ENCODE data around the gene SPR. TPM values are rescaled to one million over a fixed set of nuclear protein-coding genes. Genes with fewer than 3 reads are reported as not detected.

Gene SPR
- total and polyA plus RNA-seq, 2 of the 4 experiments (the other 2 are of a cell fraction) = 14.3 to 17.4 TPM

GRCh38 chr2:72925328-72925943 lies 38.2 kb downstream of the SPR start:
- no peaks in the 10 kb centered on the region for H3K4me1 ChIP-seq (ENCODE audit: control insufficient read depth, insufficient read depth, low read length)
- H3K4me3 ChIP-seq (ENCODE audit: insufficient read depth, low read depth, low read length) = no peak overlapping the region
- H3K4ac ChIP-seq (ENCODE audit: low read depth, low read length) = no peak overlapping the region
- no peak overlapping the region for H2BK15ac ChIP-seq (ENCODE audit: low read depth, low read length)
- peaks cover 18% of the 10 kb centered on the region; the same call in 1 of the 2 replicates for H4K20me1 ChIP-seq (ENCODE audit: insufficient read depth, low read length)
- H3K18ac ChIP-seq (ENCODE audit: low read depth, low read length) = no peak overlapping the region
- ChIA-PET CTCF (interaction anchor here (1.0 to 1.7 kb wide), 2 partner anchors 48 to 252 kb away, joined by 3 to 8 read pairs; no protein-coding TSS in a partner anchor), POLR2A (ENCODE audit: unreplicated experiment) (interaction anchor here (0.6 kb wide), 1 partner anchor 15 kb away, joined by 3 read pairs; no protein-coding TSS in a partner anchor)
- no peak for DNase-seq
- H3K56ac ChIP-seq (ENCODE audit: extremely low read depth, insufficient read depth, low read length) = no peak overlapping the region
- H3K36me3 ChIP-seq (ENCODE audit: control insufficient read depth, insufficient read depth, low read length) = no peaks in the 10 kb centered on the region
- TF ChIP-seq FOS (IDR thresholded peaks at IDR 0.05; ENCODE audit: low read depth, low read length) = no peak
- TF ChIP-seq POLR2A (IDR thresholded peaks at IDR 0.05; ENCODE audit: low read depth, low read length) = no peak
- TF ChIP-seq CTCF (conservative IDR thresholded peaks at IDR 0.05; ENCODE audit: low read depth, low read length) = no peak
- TF ChIP-seq MAFK (IDR thresholded peaks at IDR 0.05; ENCODE audit: low read depth, low read length) = no peak
- no peak overlapping the region for H4K8ac ChIP-seq (ENCODE audit: low read depth in 2 of 2, low read length in 2 of 2)
- no peak overlapping the region; the same call in 1 of the 2 replicates for H3K23ac ChIP-seq (ENCODE audit: low read depth, low read length)
- H3K9ac ChIP-seq (ENCODE audit: low read depth, low read length) = no peak overlapping the region
- H2BK20ac ChIP-seq (ENCODE audit: low read depth, low read length) = no peak overlapping the region
- H2BK5ac ChIP-seq (ENCODE audit: low read depth, low read length, poor library complexity, severe bottlenecking) = no peak overlapping the region
- ATAC-seq (ENCODE audit: low read depth) = no peak
- no CpG with 5 or more reads among the region's 26 CpGs for WGBS, 2 experiments (ENCODE audit: extremely low coverage in 2 of 2, insufficient read length in 1 of 2)
- H3K9me3 ChIP-seq (ENCODE audit: control insufficient read depth, insufficient read depth, low read length) = peaks cover 24% of the 10 kb centered on the region
- H4K91ac ChIP-seq (ENCODE audit: insufficient read depth, low read depth, low read length) = no peak overlapping the region
- dilution Hi-C loops (cut with HindIII; ENCODE audit: low sequenced_read_pairs, unreplicated experiment) = no loop called here
- peaks cover 98% of the 10 kb centered on the region for H3K27me3 ChIP-seq (ENCODE audit: control insufficient read depth, insufficient read depth, low read length)
- H4K5ac ChIP-seq (ENCODE audit: low read depth, low read length) = no peak overlapping the region
- no peaks in the 10 kb centered on the region for H3K79me1 ChIP-seq (ENCODE audit: low read depth in 1 of 2, low read length in 2 of 2)
- in situ Hi-C loops (cut with MboI; ENCODE audit: low sequenced_read_pairs) = no loop called here
- no peak overlapping the region for H2AFZ ChIP-seq (replicated peaks; ENCODE audit: low read length, poor library complexity)
- no peak overlapping the region for H2BK120ac ChIP-seq (ENCODE audit: low read depth, low read length)
- no peak overlapping the region for H3K14ac ChIP-seq (replicated peaks; ENCODE audit: low read depth, low read length)
- intact Hi-C loops (cut with micrococcal nuclease) = no loop called here
- no peak overlapping the region for H3K27ac ChIP-seq (ENCODE audit: insufficient read depth, low read length)
- no peak overlapping the region for H3K4me2 ChIP-seq (ENCODE audit: low read depth, low read length)
- no peaks in the 10 kb centered on the region for H3K9me1 ChIP-seq (ENCODE audit: insufficient read depth, low read length)
- no peak overlapping the region for H2AK9ac ChIP-seq (replicated peaks; ENCODE audit: low read depth, low read length, poor library complexity)
- BruUV-seq (replicated peaks) = no TSS peak
- H2AK5ac ChIP-seq (ENCODE audit: low read depth, low read length) = no peak overlapping the region
